DND-41 (cell line): ENCODE results near the gene HECW1.
A peak's percentile ranks its signal among the peaks of the same experiment; 100 is the strongest.

Experiments used
- ATAC-seq: fragments of 200-7000 bp; cut with Tn5 transposase; 3 replicates; pipeline ENCODE4 v1.9.1; 2021; ENCODE audit warnings: low read depth; ENCODE audit not compliant: insufficient read depth
- DNase-seq: peaks from one replicate; pipeline ENCODE4 v3.0.0-alpha.2; 2020
- H2AFZ ChIP-seq: 2 replicates; pipeline ENCODE4 v1.6.0; 2012; ENCODE audit warnings: low read depth, low read length
- H3K27ac ChIP-seq: 2 replicates; pipeline ENCODE4 v1.5.1; 2012; ENCODE audit warnings: low read length, inconsistent platforms
- H3K27me3 ChIP-seq: fragments of 200-600 bp; sonication (generic); 2 replicates; pipeline ENCODE4 v1.6.0; 2012; ENCODE audit warnings: low read length, mild to moderate bottlenecking, inconsistent platforms; ENCODE audit not compliant: insufficient read depth, poor library complexity
- H3K36me3 ChIP-seq: 2 replicates; pipeline ENCODE4 v1.5.1; 2012; ENCODE audit warnings: low read length, inconsistent platforms; ENCODE audit not compliant: insufficient read depth
- H3K4me1 ChIP-seq: 2 replicates; pipeline ENCODE4 v1.5.1; 2012; ENCODE audit warnings: mild to moderate bottlenecking, low read length; ENCODE audit not compliant: insufficient read depth
- H3K4me2 ChIP-seq: 2 replicates; pipeline ENCODE4 v1.6.0; 2012; ENCODE audit warnings: mild to moderate bottlenecking, moderate library complexity, low read length, inconsistent platforms; ENCODE audit not compliant: insufficient read depth
- H3K4me3 ChIP-seq, 2 experiments: fragments of 200-600 bp in 1 of 2; shearing (Covaris generic) in 1 of 2; 2 replicates each; pipeline ENCODE4 v1.5.1; 2012 to 2016; ENCODE audit warnings: inconsistent platforms in 2 of 2, low read length in 2 of 2, mild to moderate bottlenecking in 2 of 2, low read depth in 1 of 2, moderate library complexity in 1 of 2
- H3K79me2 ChIP-seq: 2 replicates; pipeline ENCODE4 v1.6.0; 2012; ENCODE audit warnings: low read length, inconsistent platforms; ENCODE audit not compliant: insufficient read depth
- H3K9ac ChIP-seq: 2 replicates; pipeline ENCODE4 v1.6.0; 2012; ENCODE audit warnings: low read depth, mild to moderate bottlenecking, inconsistent platforms, low read length, moderate library complexity
- H3K9me3 ChIP-seq: 2 replicates; pipeline ENCODE4 v1.5.1; 2012; ENCODE audit warnings: low read length, moderate library complexity, mild to moderate bottlenecking, inconsistent platforms; ENCODE audit not compliant: insufficient read depth, severe bottlenecking
- H4K20me1 ChIP-seq: 2 replicates; pipeline ENCODE4 v1.6.0; 2012; ENCODE audit warnings: low read length; ENCODE audit not compliant: insufficient read depth
- EZH2 ChIP-seq: IDR thresholded peaks from 3 replicates; pipeline ENCODE4 v1.6.1; 2012; ENCODE audit warnings: borderline replicate concordance, low read depth, mild to moderate bottlenecking, moderate library complexity, low read length, inconsistent platforms; ENCODE audit not compliant: severe bottlenecking
- TF ChIP-seq, protein P1 (sequence below): IDR thresholded peaks from 2 replicates; pipeline ENCODE4 v1.5.1; 2012; ENCODE audit warnings: borderline replicate concordance, low read length, moderate library complexity, mild to moderate bottlenecking; ENCODE audit not compliant: poor library complexity, severe bottlenecking; ENCODE audit errors: extremely low read depth

The HECW1 gene

DNA sequence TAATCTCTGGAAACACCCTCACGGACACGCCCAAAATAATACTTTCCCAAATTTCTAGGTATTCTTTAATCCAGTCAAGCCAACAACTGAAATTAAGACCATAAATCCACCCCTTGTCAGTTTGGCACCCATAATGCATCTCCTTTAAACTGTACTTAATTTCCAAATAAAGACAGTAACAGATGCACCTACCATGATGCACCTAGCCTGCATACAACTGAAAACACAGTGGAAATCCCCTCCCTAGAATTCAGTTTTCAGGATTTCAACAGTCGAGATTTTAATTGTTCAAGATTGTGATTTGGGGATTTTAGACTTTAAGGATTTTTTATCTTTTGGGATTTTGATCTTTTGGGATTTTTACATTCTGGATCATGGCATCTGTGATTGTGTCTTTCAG is 487.6 kb downstream of the HECW1 start:
- peaks cover 96% of the 10 kb centered on the region for H3K36me3 ChIP-seq
- H4K20me1 ChIP-seq = peaks cover 63% of the 10 kb centered on the region
- H3K4me2 ChIP-seq = no peak overlapping the region
- no peak overlapping the region for H3K4me3 ChIP-seq
- H3K27me3 ChIP-seq = no peaks in the 10 kb centered on the region
- ATAC-seq (no peak), DNase-seq (no peak)
- no peaks in the 10 kb centered on the region for H3K9me3 ChIP-seq
- H3K27ac ChIP-seq = no peak overlapping the region
- no peak overlapping the region for H3K9ac ChIP-seq
- H2AFZ ChIP-seq = no peak overlapping the region
- peaks cover 100% of the 10 kb centered on the region for H3K79me2 ChIP-seq
- H3K4me1 ChIP-seq = no peaks in the 10 kb centered on the region
- TF ChIP-seq EZH2 = no peak
- TF ChIP-seq, protein P1, sequence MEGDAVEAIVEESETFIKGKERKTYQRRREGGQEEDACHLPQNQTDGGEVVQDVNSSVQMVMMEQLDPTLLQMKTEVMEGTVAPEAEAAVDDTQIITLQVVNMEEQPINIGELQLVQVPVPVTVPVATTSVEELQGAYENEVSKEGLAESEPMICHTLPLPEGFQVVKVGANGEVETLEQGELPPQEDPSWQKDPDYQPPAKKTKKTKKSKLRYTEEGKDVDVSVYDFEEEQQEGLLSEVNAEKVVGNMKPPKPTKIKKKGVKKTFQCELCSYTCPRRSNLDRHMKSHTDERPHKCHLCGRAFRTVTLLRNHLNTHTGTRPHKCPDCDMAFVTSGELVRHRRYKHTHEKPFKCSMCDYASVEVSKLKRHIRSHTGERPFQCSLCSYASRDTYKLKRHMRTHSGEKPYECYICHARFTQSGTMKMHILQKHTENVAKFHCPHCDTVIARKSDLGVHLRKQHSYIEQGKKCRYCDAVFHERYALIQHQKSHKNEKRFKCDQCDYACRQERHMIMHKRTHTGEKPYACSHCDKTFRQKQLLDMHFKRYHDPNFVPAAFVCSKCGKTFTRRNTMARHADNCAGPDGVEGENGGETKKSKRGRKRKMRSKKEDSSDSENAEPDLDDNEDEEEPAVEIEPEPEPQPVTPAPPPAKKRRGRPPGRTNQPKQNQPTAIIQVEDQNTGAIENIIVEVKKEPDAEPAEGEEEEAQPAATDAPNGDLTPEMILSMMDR = no peak

DNA sequence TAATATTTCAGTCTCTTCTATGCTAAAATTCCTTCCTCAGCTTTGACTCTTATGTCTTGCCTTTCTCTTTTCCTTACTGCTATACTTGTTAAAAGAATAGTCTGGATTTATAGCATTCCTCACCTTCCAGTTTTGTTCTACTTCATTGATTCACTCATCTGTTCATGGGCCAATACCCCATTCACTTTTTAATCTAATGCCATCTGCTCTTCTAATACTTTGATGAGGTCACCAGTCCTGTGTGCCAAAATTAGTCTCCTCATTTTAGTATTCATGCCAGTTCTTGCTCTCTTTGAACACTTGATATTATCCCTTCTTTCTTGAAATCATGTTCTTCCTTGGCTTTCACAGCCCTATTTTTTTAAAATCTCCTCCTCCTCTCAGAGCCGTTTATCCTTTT is 489.8 kb downstream of the HECW1 start:
- Histone ChIP-seq H3K36me3 (peaks cover 96% of the 10 kb centered on the region), H4K20me1 (peaks cover 60% of the 10 kb centered on the region), H3K9me3 (no peaks in the 10 kb centered on the region), H2AFZ (no peak overlapping the region), H3K9ac (no peak overlapping the region), H3K4me3 (no peak overlapping the region), H3K27me3 (no peaks in the 10 kb centered on the region), H3K27ac (no peak overlapping the region), H3K4me2 (no peak overlapping the region), H3K4me1 (no peaks in the 10 kb centered on the region), H3K79me2 (peaks cover 100% of the 10 kb centered on the region)
- no peak for ATAC-seq
- no peak for DNase-seq
- TF ChIP-seq EZH2 = no peak
- TF ChIP-seq, protein P1 = no peak

DNA sequence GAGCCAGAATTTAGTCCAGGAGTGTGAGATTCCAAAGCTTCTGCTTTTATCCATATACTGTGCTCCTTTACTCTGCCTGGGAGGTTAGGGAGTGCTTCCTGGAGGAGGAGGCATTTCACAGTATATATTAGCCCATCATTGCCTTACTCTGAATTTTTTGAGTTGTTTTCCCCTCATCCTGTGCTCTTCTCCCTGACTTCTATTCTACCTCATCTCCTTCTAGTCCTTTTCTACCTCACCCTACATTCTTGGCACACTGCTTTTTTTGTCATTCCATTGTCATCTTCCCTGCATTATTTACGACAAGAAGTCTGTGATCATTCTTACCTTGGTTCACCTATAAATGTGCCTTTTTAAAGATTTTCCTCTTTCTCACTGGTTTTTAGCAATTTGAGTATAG is 491.8 kb downstream of the HECW1 start:
- H3K4me1 ChIP-seq = no peaks in the 10 kb centered on the region
- no peak overlapping the region for H3K4me2 ChIP-seq
- H4K20me1 ChIP-seq = peaks cover 66% of the 10 kb centered on the region
- no peak overlapping the region for H3K4me3 ChIP-seq
- no peak overlapping the region for H2AFZ ChIP-seq
- TF ChIP-seq, protein P1 = no peak
- TF ChIP-seq EZH2 = no peak
- no peak overlapping the region for H3K9ac ChIP-seq
- DNase-seq = no peak
- peaks cover 99% of the 10 kb centered on the region for H3K79me2 ChIP-seq
- no peaks in the 10 kb centered on the region for H3K9me3 ChIP-seq
- ATAC-seq = no peak
- H3K27ac ChIP-seq = no peak overlapping the region
- no peaks in the 10 kb centered on the region for H3K27me3 ChIP-seq
- peaks cover 94% of the 10 kb centered on the region for H3K36me3 ChIP-seq

DNA sequence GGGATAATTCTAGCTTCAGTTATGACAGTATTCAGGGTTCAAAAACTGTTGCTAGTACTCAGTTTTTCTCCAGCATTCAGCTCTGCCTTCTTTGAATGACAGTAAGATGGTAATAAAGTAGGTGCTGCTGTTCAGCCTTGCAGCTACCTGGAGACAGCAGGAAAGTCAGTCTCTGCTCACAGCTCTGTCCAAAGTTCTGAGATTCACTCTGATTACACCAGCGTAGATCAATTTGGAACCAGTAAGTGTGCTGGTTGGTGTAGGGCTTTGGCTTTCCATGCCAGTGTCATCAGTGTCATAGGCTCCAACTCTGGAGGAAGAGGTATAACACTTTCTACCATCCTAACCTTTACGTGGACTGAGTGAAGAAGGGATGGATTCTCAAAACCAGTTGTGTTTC is 496.6 kb downstream of the HECW1 start:
- DNase-seq = no peak
- peak; percentile 27; the same call in 2 of the 3 replicates for ATAC-seq
- no peak for TF ChIP-seq EZH2
- TF ChIP-seq, protein P1 = no peak
- no peak overlapping the region; the same call in 1 of the 2 replicates for H3K27ac ChIP-seq
- H2AFZ ChIP-seq = no peak overlapping the region
- H3K4me2 ChIP-seq = no peak overlapping the region
- no peaks in the 10 kb centered on the region for H3K9me3 ChIP-seq
- H3K27me3 ChIP-seq = no peaks in the 10 kb centered on the region
- H3K9ac ChIP-seq = no peak overlapping the region
- no peak overlapping the region for H3K4me3 ChIP-seq
- peaks cover 71% of the 10 kb centered on the region for H4K20me1 ChIP-seq
- H3K4me1 ChIP-seq = no peaks in the 10 kb centered on the region
- H3K36me3 ChIP-seq = peaks cover 89% of the 10 kb centered on the region
- peaks cover 97% of the 10 kb centered on the region for H3K79me2 ChIP-seq
